Measurements from ENCODE around the gene FYN.

Gene FYN

GRCh38 chr6:111673937-111674336 is 199.3 kb downstream of the FYN start:
- no peak for DNase-seq

- no peak for DNase-seq
Observed at GRCh38 chr6:111673532-111673931, 199.7 kb downstream of the FYN start.

GRCh38 chr6:111672761-111673450 is 200.3 kb downstream of the FYN start:
- no peak for DNase-seq

DNA sequence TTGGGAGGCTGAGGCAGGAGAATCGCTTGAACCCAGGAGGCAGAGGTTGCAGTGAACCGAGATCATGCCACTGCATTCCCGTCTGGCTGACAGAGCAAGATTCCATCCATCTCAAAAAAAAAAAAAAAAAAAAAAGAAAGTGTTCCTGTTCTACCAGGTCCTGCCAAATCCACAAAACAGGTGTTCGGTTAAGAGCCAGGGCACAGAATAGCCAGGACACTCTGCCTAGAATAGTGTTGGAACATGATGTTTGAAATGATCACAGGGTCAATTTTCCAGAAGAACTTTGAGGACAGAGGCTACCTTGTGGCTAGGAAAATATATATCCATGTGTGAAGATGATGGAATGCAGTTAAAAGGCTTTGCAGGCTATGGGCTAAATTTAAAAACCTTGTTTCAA is 203.9 kb downstream of the FYN start:
- no peak for DNase-seq

DNA sequence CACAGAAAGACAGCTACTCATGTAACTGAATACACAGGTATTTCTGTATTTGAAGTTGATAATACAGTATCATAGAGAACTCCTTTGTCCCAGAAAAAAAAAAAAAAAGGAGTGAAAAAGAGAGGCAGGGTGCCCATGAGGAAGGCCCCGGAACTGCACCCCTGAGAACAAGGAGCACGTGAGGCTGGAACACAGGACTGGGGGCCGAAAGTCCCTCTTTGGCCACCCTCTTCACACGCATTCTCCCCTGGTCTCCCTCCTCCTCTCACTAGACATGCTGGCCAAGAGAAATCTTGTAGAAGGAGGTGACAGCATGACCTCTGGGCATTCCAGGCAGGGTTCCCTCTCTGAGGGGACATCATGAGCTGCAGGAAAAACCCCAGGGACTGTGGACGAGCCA is 204.8 kb downstream of the FYN start:
- DNase-seq, result no peak

GRCh38 chr6:111667931-111668330 is 205.3 kb downstream of the FYN start:
- DNase-seq, result no peak

GRCh38 chr6:111666847-111667246 is 206.4 kb downstream of the FYN start:
- no peak for DNase-seq

DNA sequence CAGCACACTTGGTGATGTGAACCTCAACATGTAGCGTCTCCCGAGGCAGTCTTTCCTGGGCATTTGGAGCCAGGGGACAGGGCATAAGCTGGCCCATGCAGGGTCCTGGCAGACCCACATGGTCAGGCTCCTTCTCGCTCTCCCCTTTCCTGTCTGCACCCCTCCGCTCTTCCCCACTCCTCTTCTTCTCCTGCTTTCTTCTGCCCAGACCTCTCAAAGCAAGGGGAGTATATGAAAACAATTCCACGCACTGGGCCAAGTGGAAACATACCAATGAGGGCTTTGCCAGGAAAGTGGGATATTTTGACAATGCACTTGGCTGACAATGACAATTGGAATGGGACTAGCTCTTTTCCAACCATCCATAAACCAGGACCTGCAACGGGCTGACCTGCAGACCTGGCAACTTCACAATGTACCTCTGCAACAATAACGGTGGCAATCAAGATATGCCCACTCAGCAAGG is 208.7 kb downstream of the FYN start:
- DNase-seq, result no peak

DNA sequence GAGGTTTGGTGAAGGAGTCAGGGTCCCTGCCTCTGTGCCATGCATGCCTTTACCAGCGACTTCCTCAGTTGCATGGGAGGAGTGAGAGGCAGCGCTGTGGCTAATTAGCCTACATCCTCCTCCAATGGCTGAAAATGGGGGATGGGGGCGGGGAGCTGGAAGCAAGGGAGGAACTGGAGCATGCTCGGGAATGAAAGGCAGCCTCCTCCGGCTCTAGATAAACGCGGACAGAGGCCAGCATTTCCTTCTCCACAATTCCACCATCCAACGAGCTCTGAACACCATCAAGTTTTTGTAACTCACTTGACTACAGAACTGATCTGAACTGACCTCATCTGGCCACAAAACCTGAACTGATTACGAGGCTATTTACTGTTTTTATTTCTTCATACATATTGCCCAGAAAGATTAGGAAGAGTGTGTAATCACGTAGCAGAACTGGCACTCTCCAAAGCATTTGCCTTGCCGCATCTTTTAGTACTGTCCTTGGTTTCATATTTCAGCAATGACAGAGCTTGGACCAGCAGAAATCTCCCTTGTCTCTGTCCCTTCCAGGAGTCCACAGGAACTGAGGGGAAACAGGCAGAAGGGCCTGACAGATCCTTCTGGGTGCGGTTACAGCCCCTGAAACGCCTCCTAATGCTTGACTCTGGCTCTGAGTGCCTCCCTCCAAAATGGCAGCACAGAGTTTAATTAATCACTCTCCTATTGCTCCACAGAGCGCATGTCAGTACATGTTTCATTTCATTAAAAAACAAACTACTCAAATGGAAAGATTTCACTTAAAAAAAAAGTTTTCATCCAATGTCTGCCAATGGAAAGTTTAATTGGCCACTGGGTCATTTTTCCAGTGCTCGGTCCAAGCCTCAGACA is 209.3 kb downstream of the FYN start:
- peak; percentile 18 for DNase-seq

GRCh38 chr6:111662794-111663593 is 210.3 kb downstream of the FYN start:
- no peak for DNase-seq

DNA sequence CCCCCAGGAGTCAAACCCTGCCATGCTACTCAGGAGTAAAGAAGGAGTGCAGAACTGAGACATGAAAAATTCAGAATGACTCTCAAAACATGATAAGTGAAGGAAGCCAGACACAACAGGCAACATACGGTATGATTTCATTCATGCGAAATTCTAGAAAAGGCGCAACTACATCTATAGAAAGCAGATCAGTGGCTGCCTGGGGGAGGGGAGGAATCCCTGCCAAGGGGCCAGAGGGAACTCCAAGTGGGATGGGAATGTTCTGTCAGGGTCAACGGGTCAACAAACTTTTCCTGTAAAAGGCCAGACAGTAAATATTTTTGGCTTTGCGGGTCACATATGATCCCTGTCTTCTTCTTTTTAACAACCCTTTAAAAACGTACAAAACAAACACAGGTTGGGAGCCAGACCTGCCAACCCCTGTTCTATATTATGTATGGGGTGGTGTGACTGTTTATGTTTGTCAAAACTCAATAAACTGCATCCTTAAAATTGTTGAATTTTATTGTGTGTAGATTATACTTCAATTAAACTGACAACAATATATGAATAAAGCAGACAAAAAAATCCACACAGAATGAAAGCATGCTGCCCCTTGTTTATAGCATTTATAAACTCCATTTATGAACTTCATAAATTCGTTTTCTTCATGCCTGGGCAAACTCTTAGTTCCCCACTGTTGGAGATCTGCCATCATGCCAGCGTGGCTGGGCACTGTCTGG is 211.0 kb downstream of the FYN start:
- DNase-seq, result no peak

- peak; percentile 7 for DNase-seq
Observed at GRCh38 chr6:111661541-111662061, 211.7 kb downstream of the FYN start.

DNA sequence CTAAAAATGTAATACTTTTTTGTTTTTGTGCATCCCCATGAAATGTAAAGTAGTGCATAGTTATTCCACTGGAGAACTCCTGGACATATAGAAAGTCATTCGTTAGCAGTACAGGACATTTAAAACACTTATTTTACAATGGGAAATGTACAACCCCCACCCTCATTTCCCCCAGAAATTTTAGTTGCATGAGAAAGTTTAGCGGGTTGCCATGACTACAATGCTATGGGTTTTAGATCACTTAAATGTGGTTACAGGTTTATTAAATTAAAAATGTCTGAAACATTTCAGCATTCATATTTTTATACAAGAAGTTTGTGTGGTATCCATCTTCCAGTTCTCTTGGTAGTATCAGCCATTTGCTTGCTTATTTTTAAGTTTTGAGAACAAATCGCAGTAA is 212.7 kb downstream of the FYN start:
- no peak for DNase-seq

- no peak for DNase-seq
Observed at GRCh38 chr6:111658462-111659154, 214.6 kb downstream of the FYN start.

DNA sequence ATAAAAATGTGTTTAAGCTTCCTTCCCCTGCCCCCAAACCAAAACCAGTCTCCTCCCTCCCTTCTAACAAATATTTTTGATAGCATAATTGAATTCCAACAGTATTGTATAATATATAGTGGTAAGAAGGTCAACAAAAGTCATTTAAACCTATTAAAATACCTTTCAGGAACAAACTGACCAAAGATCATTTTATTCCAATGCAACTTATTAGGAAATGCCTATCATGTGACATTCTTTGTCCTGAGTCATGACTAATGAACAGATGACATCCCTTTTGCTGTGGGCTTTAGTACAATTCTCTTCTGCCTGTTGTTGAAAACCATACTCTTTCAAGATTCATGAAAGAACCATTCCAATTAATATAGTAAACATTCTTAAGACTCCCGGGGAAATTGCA is 216.1 kb downstream of the FYN start:
- no peak for DNase-seq

DNA sequence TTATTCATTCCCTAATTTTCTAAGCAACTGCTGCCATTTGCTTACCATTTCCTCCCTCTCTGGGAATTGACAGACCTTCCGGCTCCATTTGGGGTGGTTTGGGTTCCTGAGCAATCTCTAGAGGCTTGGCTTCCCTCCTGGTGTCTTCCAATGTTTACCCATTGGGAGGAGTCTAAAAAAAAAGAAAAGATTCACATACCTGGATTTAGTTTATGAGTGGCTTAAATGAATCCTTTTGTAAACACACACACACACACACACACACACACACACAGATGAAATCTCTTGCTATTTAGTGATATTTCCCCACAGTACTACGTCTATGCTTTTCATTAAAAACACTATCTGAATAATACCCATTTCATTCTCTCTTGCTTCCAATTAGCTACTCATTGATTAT is 219.3 kb downstream of the FYN start:
- no peak for DNase-seq

DNA sequence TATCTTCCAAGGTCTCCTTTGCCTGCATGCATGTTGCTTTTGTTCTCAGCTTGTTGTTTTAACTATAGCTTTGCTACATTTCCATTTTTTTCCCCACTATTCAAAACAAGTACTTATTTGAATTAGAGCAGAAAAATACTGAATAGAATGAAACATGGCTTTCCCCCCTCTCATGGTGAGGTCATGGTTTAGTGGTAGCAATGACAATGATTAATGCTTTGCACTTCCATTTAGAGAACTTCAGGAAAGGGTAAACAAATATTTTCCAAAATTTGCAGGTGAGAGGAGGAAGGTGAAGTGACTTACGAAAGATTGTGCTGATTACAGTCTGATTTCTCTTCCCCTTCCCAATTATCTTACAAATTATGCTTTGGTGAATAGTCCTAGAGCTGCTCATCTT is 219.8 kb downstream of the FYN start:
- no peak for DNase-seq

DNA sequence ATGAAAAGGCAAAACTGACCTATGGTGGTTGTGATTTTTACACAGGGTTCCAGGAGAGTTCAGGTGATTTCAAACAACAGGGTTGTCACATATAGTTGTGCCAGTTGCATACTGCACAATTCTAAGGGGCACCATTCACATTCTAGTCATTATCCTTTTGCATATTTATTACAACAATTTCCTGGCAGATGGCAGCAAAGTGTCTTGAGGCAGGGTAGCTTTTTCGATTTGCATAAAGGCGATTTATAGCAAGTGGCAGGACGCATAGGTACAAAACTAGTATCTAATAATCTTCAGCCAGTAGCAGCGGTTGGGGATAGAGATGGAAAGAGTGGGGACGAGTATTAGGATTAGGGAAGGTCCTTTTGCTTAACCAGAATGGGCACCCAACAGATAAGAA is 221.1 kb downstream of the FYN start:
- DNase-seq, result no peak

GRCh38 chr6:111651185-111652034 is 221.8 kb downstream of the FYN start:
- DNase-seq, result peak; percentile 22

- no peak for DNase-seq
Observed at GRCh38 chr6:111650049-111650448, 223.2 kb downstream of the FYN start.

DNA sequence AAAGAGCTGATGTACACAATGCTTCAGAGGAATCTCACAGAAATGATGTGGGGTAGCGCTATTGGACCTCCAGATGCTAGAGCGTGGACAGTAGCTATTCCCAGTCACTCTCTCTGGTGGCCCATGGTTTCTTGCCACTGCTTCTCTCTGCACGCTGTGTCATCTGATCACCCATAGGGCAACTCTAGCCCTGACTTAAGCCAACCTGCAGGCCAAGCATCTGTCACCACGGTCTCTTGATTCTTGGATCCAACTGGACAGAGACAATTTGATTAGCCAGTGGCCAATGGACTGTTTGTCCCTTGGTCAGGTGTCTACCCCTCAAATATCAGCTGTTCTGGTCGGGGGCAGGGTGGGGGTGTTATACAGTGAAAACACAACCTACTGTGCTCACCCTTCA is 225.2 kb downstream of the FYN start:
- no peak for DNase-seq
